Fibroblast of lung (primary cell): ENCODE results near the gene CCDC8. TPM values are rescaled to one million over a fixed set of nuclear protein-coding genes. Genes with fewer than 3 reads are reported as not detected.

Experiments
- DNase-seq, 2 donors: peaks; one replicate each; pipeline versions ENCODE4 v3.0.0 to v3.0.0-alpha.2; 2010; ENCODE audit warnings: low read depth in 2 of 2
- H2AFZ ChIP-seq: 2 replicates; pipeline ENCODE4 v1.5.1; 2012; ENCODE audit warnings: low read length, control low read depth, inconsistent platforms
- H3K27ac ChIP-seq: 2 replicates; pipeline ENCODE4 v1.5.1; 2011; ENCODE audit warnings: low read length, control low read depth; ENCODE audit not compliant: insufficient read depth
- H3K27me3 ChIP-seq: 2 replicates; pipeline ENCODE4 v1.5.1; 2011; ENCODE audit warnings: mild to moderate bottlenecking, low read length; ENCODE audit not compliant: control insufficient read depth, insufficient read depth
- H3K36me3 ChIP-seq: 2 replicates; pipeline ENCODE4 v1.5.1; 2011; ENCODE audit warnings: low read length; ENCODE audit not compliant: control insufficient read depth, insufficient read depth
- H3K4me1 ChIP-seq: 2 replicates; pipeline ENCODE4 v1.5.1; 2011; ENCODE audit warnings: low read length; ENCODE audit not compliant: control insufficient read depth, insufficient read depth; ENCODE audit errors: extremely low read depth
- H3K4me2 ChIP-seq: 2 replicates; pipeline ENCODE4 v1.5.1; 2011; ENCODE audit warnings: low read length, control low read depth; ENCODE audit not compliant: insufficient read depth; ENCODE audit errors: extremely low read depth
- H3K4me3 ChIP-seq, 4 experiments: fragments of 200-600 bp in 1 of 4; sonication (generic) in 1 of 4; replicated peaks in 1 of 4; 2 replicates each; pipeline ENCODE4 v1.5.1; 2011 to 2016; ENCODE audit warnings: low read length in 4 of 4, low read depth in 3 of 4, mild to moderate bottlenecking in 3 of 4, control low read depth in 2 of 4, inconsistent platforms in 1 of 4, mixed read lengths in 1 of 4; ENCODE audit not compliant: insufficient read depth in 1 of 4; ENCODE audit errors: control extremely low read depth in 1 of 4
- H3K79me2 ChIP-seq: 2 replicates; pipeline ENCODE4 v1.5.1; 2012; ENCODE audit warnings: mild to moderate bottlenecking, low read length, inconsistent platforms; ENCODE audit not compliant: control insufficient read depth, insufficient read depth
- H3K9ac ChIP-seq: 2 replicates; pipeline ENCODE4 v1.5.1; 2011; ENCODE audit warnings: mild to moderate bottlenecking, low read length, control low read depth; ENCODE audit not compliant: insufficient read depth
- H3K9me3 ChIP-seq: 2 replicates; pipeline ENCODE4 v1.5.1; 2012; ENCODE audit warnings: low read depth, low read length; ENCODE audit not compliant: control insufficient read depth, insufficient read depth
- H4K20me1 ChIP-seq: 2 replicates; pipeline ENCODE4 v1.5.1; 2011; ENCODE audit warnings: low read length; ENCODE audit not compliant: control insufficient read depth, insufficient read depth; ENCODE audit errors: extremely low read depth
- CTCF ChIP-seq, 2 donors: IDR thresholded peaks in 1 of 2; conservative IDR thresholded peaks in 1 of 2; 1 replicate in 1 of 2; 2 replicates in 1 of 2; pipeline ENCODE4 v1.5.1; 2011 to 2012; ENCODE audit warnings: low read length in 2 of 2, control low read depth in 1 of 2, inconsistent platforms in 1 of 2, low read depth in 1 of 2, mild to moderate bottlenecking in 1 of 2
- EZH2 ChIP-seq: IDR thresholded peaks from 2 replicates; pipeline ENCODE4 v1.5.1; 2012; ENCODE audit warnings: low read length, control low read depth, mild to moderate bottlenecking; ENCODE audit errors: missing control alignments
- polyA plus RNA-seq, 2 donors: library from polyadenylated mRNA; depleted of rRNA in 1 of 2; stranded (reverse) in 1 of 2; unstranded in 1 of 2; fragments of >200 nt; gene quantifications; 2 replicates each; pipeline ENCODE4 v1.2.1, GENCODE V29; 2011 to 2012; ENCODE audit warnings: missing spikeins in 1 of 2
- total RNA-seq: library from RNA; depleted of rRNA; stranded (reverse); fragments of >200 nt; gene quantifications from 2 replicates; pipeline ENCODE4 v1.2.1, GENCODE V29; 2014

CCDC8 gene
- total and polyA plus RNA-seq, 2 donors (not counting 1 experiment from before 2014, with no cell fraction given): 1.9 to 13.4 TPM

- TF ChIP-seq CTCF (conservative IDR thresholded peaks at IDR 0.05 in 1 of 2, IDR thresholded peaks at IDR 0.05 in 1 of 2; ENCODE audit: low read depth in 1 of 2, low read length in 2 of 2): no peak
- TF ChIP-seq EZH2: no peak
- no peak overlapping the region for H3K27ac ChIP-seq
- H3K9ac ChIP-seq: no peak overlapping the region
- H3K4me1 ChIP-seq: no peaks in the 10 kb centered on the region
- no peak overlapping the region for H3K4me3 ChIP-seq
- DNase-seq: no peak
- no peak overlapping the region for H2AFZ ChIP-seq
- no peaks in the 10 kb centered on the region for H3K27me3 ChIP-seq
- no peaks in the 10 kb centered on the region for H3K79me2 ChIP-seq
- H3K9me3 ChIP-seq: no peaks in the 10 kb centered on the region
- no peak overlapping the region for H3K4me2 ChIP-seq
- H3K36me3 ChIP-seq: no peaks in the 10 kb centered on the region
- H4K20me1 ChIP-seq: no peaks in the 10 kb centered on the region
Observed at GRCh38 chr19:46447824-46448223, 34.5 kb upstream of the CCDC8 start.

- Histone ChIP-seq H3K79me2 (no peaks in the 10 kb centered on the region), H3K4me1 (no peaks in the 10 kb centered on the region), H3K27ac (no peak overlapping the region), H3K4me3 (no peak overlapping the region), H4K20me1 (no peaks in the 10 kb centered on the region), H3K27me3 (no peaks in the 10 kb centered on the region), H3K9ac (no peak overlapping the region), H2AFZ (no peak overlapping the region), H3K36me3 (no peaks in the 10 kb centered on the region), H3K4me2 (no peak overlapping the region), H3K9me3 (no peaks in the 10 kb centered on the region)
- DNase-seq: no peak
- TF ChIP-seq CTCF (conservative IDR thresholded peaks at IDR 0.05 in 1 of 2, IDR thresholded peaks at IDR 0.05 in 1 of 2; ENCODE audit: low read depth in 1 of 2, low read length in 2 of 2) (no peak), EZH2 (no peak)
Observed at GRCh38 chr19:46447006-46447405, 33.6 kb upstream of the CCDC8 start.

GRCh38 chr19:46446021-46446420 is 32.7 kb upstream of the CCDC8 start:
- no peaks in the 10 kb centered on the region for H4K20me1 ChIP-seq
- no peak overlapping the region for H3K4me3 ChIP-seq
- no peaks in the 10 kb centered on the region for H3K36me3 ChIP-seq
- no peak for DNase-seq
- H3K9ac ChIP-seq: no peak overlapping the region
- H3K9me3 ChIP-seq: no peaks in the 10 kb centered on the region
- no peak overlapping the region for H3K4me2 ChIP-seq
- no peaks in the 10 kb centered on the region for H3K79me2 ChIP-seq
- H2AFZ ChIP-seq: no peak overlapping the region
- H3K4me1 ChIP-seq: no peaks in the 10 kb centered on the region
- H3K27ac ChIP-seq: no peak overlapping the region
- TF ChIP-seq CTCF (conservative IDR thresholded peaks at IDR 0.05 in 1 of 2, IDR thresholded peaks at IDR 0.05 in 1 of 2; ENCODE audit: low read depth in 1 of 2, low read length in 2 of 2) (no peak), EZH2 (no peak)
- no peaks in the 10 kb centered on the region for H3K27me3 ChIP-seq
